Activated CD4-positive, alpha-beta T cell treated with anti-CD3 and anti-CD28 coated beads for 36 hours (primary cell): ENCODE measurements around the gene INSYN2B. TPM values are rescaled to one million over a fixed set of nuclear protein-coding genes. Genes with fewer than 3 reads are reported as not detected.
A peak's percentile ranks its signal among the peaks of the same experiment; 100 is the strongest.

ENCODE experiments used
- ATAC-seq: fragments of 200-7000 bp; cut with Tn5 transposase; one replicate; pipeline ENCODE4 v1.10.0; 2021; ENCODE audit warnings: mild to moderate bottlenecking, moderate library complexity
- CTCF ChIA-PET: fragments of 350-600 bp; sonication (Branson Sonifier 250); formaldehyde crosslinking; loops from one replicate; lab custom pipeline; 2021; ENCODE audit warnings: antibody characterized with exemption; lab: Charles Lee
- POLR2A ChIA-PET: fragments of 350-600 bp; sonication (Branson Sonifier 250); formaldehyde crosslinking; loops from one replicate; lab custom pipeline; 2021; ENCODE audit warnings: antibody characterized with exemption, inconsistent platforms; lab: Charles Lee
- DNase-seq: peaks from one replicate; pipeline ENCODE4 v3.0.0-alpha.2; 2020
- H3K27ac Mint-ChIP-seq: one replicate; pipeline ENCODE4 v1.8.0; 2021; ENCODE audit warnings: mixed read lengths
- H3K27me3 Mint-ChIP-seq: one replicate; pipeline ENCODE4 v1.8.0; 2021; ENCODE audit warnings: mixed read lengths
- H3K36me3 Mint-ChIP-seq: one replicate; pipeline ENCODE4 v1.8.0; 2021; ENCODE audit warnings: low read depth, mixed read lengths
- H3K4me1 Mint-ChIP-seq: one replicate; pipeline ENCODE4 v1.8.0; 2021; ENCODE audit warnings: mixed read lengths
- H3K4me3 Mint-ChIP-seq: one replicate; pipeline ENCODE4 v1.8.0; 2021; ENCODE audit warnings: mild to moderate bottlenecking, moderate library complexity, mixed read lengths
- H3K9me3 Mint-ChIP-seq: one replicate; pipeline ENCODE4 v1.8.0; 2021; ENCODE audit warnings: low read depth, mixed read lengths
- intact Hi-C, 2 experiments: fragments of 100-400 bp; cut with DNase I in 1 of 2; cut with micrococcal nuclease in 1 of 2; formaldehyde crosslinking; loops; one replicate each; pipeline versions ENCODE4 v1.14.2 to v1.15.1; 2022 to 2024; cut with DNase I, micrococcal nuclease
- total RNA-seq, 2 experiments: library from RNA; stranded (reverse); gene quantifications; one replicate each; pipeline ENCODE4 v1.2.3, GENCODE V29; 2021

INSYN2B gene
- total RNA-seq, 2 experiments from 2014 or later, result not detected

GRCh38 chr5:169933127-169933526 is 47.2 kb downstream of the INSYN2B start:
- CTCF ChIA-PET, result no interaction called here
- no peaks in the 10 kb centered on the region for H3K9me3 Mint-ChIP-seq

GRCh38 chr5:169923988-169924387 is 56.3 kb downstream of the INSYN2B start:
- H3K4me1 Mint-ChIP-seq, result peaks cover 19% of the 10 kb centered on the region
- intact Hi-C loops, result no loop called here
- no peaks in the 10 kb centered on the region for H3K27me3 Mint-ChIP-seq
- H3K9me3 Mint-ChIP-seq, result no peaks in the 10 kb centered on the region
- H3K4me3 Mint-ChIP-seq, result no peak overlapping the region
- no peak for ATAC-seq
- peaks cover 17% of the 10 kb centered on the region for H3K36me3 Mint-ChIP-seq
- ChIA-PET POLR2A (no interaction called here), CTCF (interaction anchor here (1.0 kb wide), 1 partner anchor 17 kb away, joined by 3 read pairs; no protein-coding TSS in a partner anchor)
- H3K27ac Mint-ChIP-seq, result peak overlapping the region; percentile 9
- DNase-seq, result no peak

More at GRCh38 chr5:169933127-169933526, 47.2 kb downstream of the INSYN2B start:
- no peak overlapping the region for H3K27ac Mint-ChIP-seq
- no peak overlapping the region for H3K4me3 Mint-ChIP-seq
- DNase-seq (no peak), ATAC-seq (no peak)
- peaks cover 32% of the 10 kb centered on the region for H3K36me3 Mint-ChIP-seq
- intact Hi-C loops, result no loop called here
- POLR2A ChIA-PET, result no interaction called here
- peaks cover 44% of the 10 kb centered on the region for H3K4me1 Mint-ChIP-seq
- H3K27me3 Mint-ChIP-seq, result no peaks in the 10 kb centered on the region

- H3K27me3 Mint-ChIP-seq, result no peaks in the 10 kb centered on the region
- H3K36me3 Mint-ChIP-seq, result peaks cover 14% of the 10 kb centered on the region
- no peak for ATAC-seq
- no peak overlapping the region for H3K27ac Mint-ChIP-seq
- CTCF ChIA-PET, result interaction anchor here (0.5 to 1.0 kb wide), 2 partner anchors 14 to 25 kb away, joined by 3 to 4 read pairs; no protein-coding TSS in a partner anchor
- intact Hi-C loops, result no loop called here
- H3K4me1 Mint-ChIP-seq, result peaks cover 16% of the 10 kb centered on the region
- POLR2A ChIA-PET, result no interaction called here
- H3K4me3 Mint-ChIP-seq, result no peak overlapping the region
- no peak for DNase-seq
- H3K9me3 Mint-ChIP-seq, result no peaks in the 10 kb centered on the region
These were observed 57.8 kb downstream of the INSYN2B start for GRCh38 chr5:169922474-169922873.

GRCh38 chr5:169921949-169922348 is 58.3 kb downstream of the INSYN2B start:
- H3K27ac Mint-ChIP-seq, result no peak overlapping the region
- H3K4me3 Mint-ChIP-seq, result no peak overlapping the region
- H3K36me3 Mint-ChIP-seq, result peaks cover 12% of the 10 kb centered on the region
- ChIA-PET CTCF (interaction anchor here (1.0 to 1.1 kb wide), 2 partner anchors 18 to 25 kb away, joined by 3 to 5 read pairs; no protein-coding TSS in a partner anchor), POLR2A (no interaction called here)
- intact Hi-C loops, result no loop called here
- DNase-seq (no peak), ATAC-seq (no peak)
- H3K9me3 Mint-ChIP-seq, result no peaks in the 10 kb centered on the region
- peaks cover 15% of the 10 kb centered on the region for H3K4me1 Mint-ChIP-seq
- H3K27me3 Mint-ChIP-seq, result no peaks in the 10 kb centered on the region

GRCh38 chr5:169921384-169921783 is 58.9 kb downstream of the INSYN2B start:
- H3K27me3 Mint-ChIP-seq, result no peaks in the 10 kb centered on the region
- ChIA-PET POLR2A (no interaction called here), CTCF (interaction anchor here (1.1 kb wide), 1 partner anchor 17 kb away, joined by 5 read pairs; no protein-coding TSS in a partner anchor)
- no peak overlapping the region for H3K4me3 Mint-ChIP-seq
- H3K27ac Mint-ChIP-seq, result no peak overlapping the region
- H3K9me3 Mint-ChIP-seq, result no peaks in the 10 kb centered on the region
- DNase-seq, result no peak
- H3K4me1 Mint-ChIP-seq, result peaks cover 13% of the 10 kb centered on the region
- intact Hi-C loops, result no loop called here
- peaks cover 8% of the 10 kb centered on the region for H3K36me3 Mint-ChIP-seq
- no peak for ATAC-seq

GRCh38 chr5:169920474-169920873 is 59.8 kb downstream of the INSYN2B start:
- Mint-ChIP-seq H3K4me3 (no peak overlapping the region), H3K9me3 (no peaks in the 10 kb centered on the region), H3K27ac (no peak overlapping the region), H3K4me1 (peaks cover 13% of the 10 kb centered on the region), H3K27me3 (no peaks in the 10 kb centered on the region), H3K36me3 (peaks cover 6% of the 10 kb centered on the region)
- POLR2A ChIA-PET, result no interaction called here
- intact Hi-C loops, result no loop called here
- DNase-seq, result no peak
- CTCF ChIA-PET, result interaction anchor here (0.6 to 0.8 kb wide), 2 partner anchors 156 to 390 kb away, joined by 3 to 4 read pairs; no protein-coding TSS in a partner anchor
- ATAC-seq, result no peak

GRCh38 chr5:169918228-169918627 is 62.1 kb downstream of the INSYN2B start:
- DNase-seq, result no peak
- peaks cover 7% of the 10 kb centered on the region for H3K4me1 Mint-ChIP-seq
- H3K27me3 Mint-ChIP-seq, result no peaks in the 10 kb centered on the region
- no peaks in the 10 kb centered on the region for H3K9me3 Mint-ChIP-seq
- ChIA-PET POLR2A (interaction anchor here (0.5 kb wide), 1 partner anchor 112 kb away, joined by 3 read pairs; no protein-coding TSS in a partner anchor), CTCF (no interaction called here)
- no peak overlapping the region for H3K4me3 Mint-ChIP-seq
- ATAC-seq, result no peak
- no peak overlapping the region for H3K27ac Mint-ChIP-seq
- intact Hi-C loops, result no loop called here
- peaks cover 9% of the 10 kb centered on the region for H3K36me3 Mint-ChIP-seq

GRCh38 chr5:169917500-169917899 is 62.8 kb downstream of the INSYN2B start:
- ChIA-PET POLR2A (interaction anchor here (0.5 kb wide), 1 partner anchor 112 kb away, joined by 3 read pairs; no protein-coding TSS in a partner anchor), CTCF (no interaction called here)
- peaks cover 7% of the 10 kb centered on the region for H3K4me1 Mint-ChIP-seq

GRCh38 chr5:169914766-169915165 is 65.5 kb downstream of the INSYN2B start:
- H3K4me1 Mint-ChIP-seq, result no peaks in the 10 kb centered on the region
- ChIA-PET CTCF (no interaction called here), POLR2A (no interaction called here)
- ATAC-seq (no peak), DNase-seq (no peak)
- no peak overlapping the region for H3K27ac Mint-ChIP-seq
- no peaks in the 10 kb centered on the region for H3K27me3 Mint-ChIP-seq
- H3K4me3 Mint-ChIP-seq, result no peak overlapping the region
- intact Hi-C loops, result no loop called here
- H3K36me3 Mint-ChIP-seq, result peaks cover 13% of the 10 kb centered on the region
- no peaks in the 10 kb centered on the region for H3K9me3 Mint-ChIP-seq

More at GRCh38 chr5:169917500-169917899, 62.8 kb downstream of the INSYN2B start:
- H3K27me3 Mint-ChIP-seq, result no peaks in the 10 kb centered on the region
- intact Hi-C loops, result no loop called here
- H3K36me3 Mint-ChIP-seq, result peaks cover 10% of the 10 kb centered on the region
- no peak for DNase-seq
- no peak for ATAC-seq
- H3K4me3 Mint-ChIP-seq, result no peak overlapping the region
- H3K9me3 Mint-ChIP-seq, result no peaks in the 10 kb centered on the region
- H3K27ac Mint-ChIP-seq, result no peak overlapping the region

GRCh38 chr5:169913479-169913878 is 66.8 kb downstream of the INSYN2B start:
- no peak for DNase-seq
- Mint-ChIP-seq H3K4me3 (no peak overlapping the region), H3K4me1 (no peaks in the 10 kb centered on the region), H3K27ac (no peak overlapping the region), H3K27me3 (no peaks in the 10 kb centered on the region), H3K36me3 (peaks cover 13% of the 10 kb centered on the region), H3K9me3 (no peaks in the 10 kb centered on the region)
- intact Hi-C loops, result no loop called here
- ChIA-PET POLR2A (no interaction called here), CTCF (interaction anchor here (0.6 to 1.4 kb wide), 3 partner anchors 13 to 1715 kb away, joined by 3 to 4 read pairs (median 3); no protein-coding TSS in a partner anchor)
- no peak for ATAC-seq

GRCh38 chr5:169911448-169912212 is 68.7 kb downstream of the INSYN2B start:
- no peak for ATAC-seq
- H3K9me3 Mint-ChIP-seq, result no peaks in the 10 kb centered on the region

GRCh38 chr5:169910393-169910792 is 69.9 kb downstream of the INSYN2B start:
- Mint-ChIP-seq H3K4me1 (no peaks in the 10 kb centered on the region), H3K27ac (no peak overlapping the region), H3K9me3 (no peaks in the 10 kb centered on the region), H3K27me3 (no peaks in the 10 kb centered on the region), H3K36me3 (peaks cover 14% of the 10 kb centered on the region), H3K4me3 (no peak overlapping the region)
- POLR2A ChIA-PET, result no interaction called here
- ATAC-seq (no peak), DNase-seq (no peak)
- intact Hi-C loops, result no loop called here
- CTCF ChIA-PET, result no interaction called here

More at GRCh38 chr5:169911448-169912212, 68.7 kb downstream of the INSYN2B start:
- Mint-ChIP-seq H3K27ac (no peak overlapping the region), H3K36me3 (peaks cover 14% of the 10 kb centered on the region), H3K27me3 (no peaks in the 10 kb centered on the region), H3K4me3 (no peak overlapping the region), H3K4me1 (no peaks in the 10 kb centered on the region)
- intact Hi-C loops, result no loop called here
- POLR2A ChIA-PET, result no interaction called here
- CTCF ChIA-PET, result no interaction called here
- DNase-seq, result no peak
